Measurements from ENCODE around the gene DDX41.

- no peak for TF ChIP-seq CTCF (IDR thresholded peaks at IDR 0.05)
- no peak for TF ChIP-seq POLR2A (IDR thresholded peaks at IDR 0.05)
Measured at GRCh38 chr5:177504086-177505056, 12.4 kb downstream of the DDX41 start.

All from esophagus squamous epithelium (tissue), 4 donors.